ENCODE results near the gene PRDM10. TPM values are rescaled to one million over a fixed set of nuclear protein-coding genes. Genes with fewer than 3 reads are reported as not detected.
A peak's percentile ranks its signal among the peaks of the same experiment; 100 is the strongest.

Gene PRDM10
- total RNA-seq, 1 experiment from 2014 or later = 7.7 TPM

DNA sequence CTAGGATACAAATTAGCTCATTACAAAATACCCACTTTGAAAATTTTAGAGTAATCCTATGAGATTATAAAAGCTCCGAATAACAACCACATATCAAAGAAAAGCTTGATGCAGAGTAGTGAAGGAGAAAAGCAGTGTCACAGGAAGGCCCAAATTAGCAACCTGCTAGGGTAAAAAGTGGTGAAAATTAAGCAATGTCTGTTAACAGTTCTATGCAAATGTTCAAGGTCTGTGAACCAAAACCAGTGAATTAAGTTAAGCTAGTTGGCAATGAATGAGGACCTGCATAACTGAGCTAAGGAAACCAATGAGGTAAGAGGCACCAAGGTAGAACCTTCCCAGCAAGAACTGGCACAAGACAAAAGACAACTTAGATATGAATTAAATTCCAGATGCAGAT lies 29.6 kb downstream of the PRDM10 start:
- Histone ChIP-seq H3K79me1 (ENCODE audit: insufficient read depth, low read depth, low read length, poor library complexity, severe bottlenecking) (peaks cover 3% of the 10 kb centered on the region), H3K4ac (ENCODE audit: low read depth, low read length) (no peak overlapping the region), H4K91ac (ENCODE audit: insufficient read length, low read depth, low read length) (no peak overlapping the region), H3K14ac (ENCODE audit: insufficient read depth, low read length) (no peak overlapping the region), H2BK5ac (ENCODE audit: insufficient read length, low read length) (no peak overlapping the region), H2BK12ac (ENCODE audit: insufficient read length, low read depth, low read length) (no peak overlapping the region), H3K56ac (ENCODE audit: insufficient read length, low read depth, low read length) (no peak overlapping the region), H2BK15ac (ENCODE audit: low read depth, low read length) (no peak overlapping the region), H3K4me2 (ENCODE audit: insufficient read depth, insufficient read length, low read length) (no peak overlapping the region), H3K9me3 (ENCODE audit: control insufficient read depth, low read depth, low read length) (no peaks in the 10 kb centered on the region), H3T11ph (ENCODE audit: low read length) (no peak overlapping the region), H3K27ac (ENCODE audit: insufficient read length, low read depth, low read length) (no peak overlapping the region), H3K4me1 (ENCODE audit: insufficient read depth, low read length) (peaks cover 2% of the 10 kb centered on the region; the same call in 1 of the 2 replicates), H2BK20ac (ENCODE audit: low read depth, low read length, poor library complexity, severe bottlenecking) (no peak overlapping the region), H4K8ac (replicated peaks; ENCODE audit: insufficient read length, low read depth, low read length) (no peak overlapping the region), H2BK120ac (ENCODE audit: low read depth, low read length, poor library complexity, severe bottlenecking) (no peak overlapping the region), H3K27me3 (ENCODE audit: insufficient read depth, low read length) (no peaks in the 10 kb centered on the region), H2AFZ (ENCODE audit: low read length) (no peak overlapping the region), H3K79me2 (ENCODE audit: insufficient read depth, low read length) (no peaks in the 10 kb centered on the region; the same call in 1 of the 2 replicates), H3K9ac (ENCODE audit: extremely low read depth, insufficient read length, low read length) (no peak overlapping the region), H3K18ac (ENCODE audit: insufficient read length, low read depth, low read length) (no peak overlapping the region), H4K5ac (ENCODE audit: insufficient read length, low read depth, low read length) (no peak overlapping the region), H2AK5ac (ENCODE audit: insufficient read length, low read length) (no peak overlapping the region), H3K23ac (ENCODE audit: insufficient read length, low read depth, low read length) (no peak overlapping the region), H3K23me2 (ENCODE audit: insufficient read length, low read depth, low read length, poor library complexity, severe bottlenecking) (no peaks in the 10 kb centered on the region), H4K20me1 (ENCODE audit: control insufficient read depth, insufficient read depth, insufficient read length) (no peaks in the 10 kb centered on the region)
- TF ChIP-seq, protein P1, sequence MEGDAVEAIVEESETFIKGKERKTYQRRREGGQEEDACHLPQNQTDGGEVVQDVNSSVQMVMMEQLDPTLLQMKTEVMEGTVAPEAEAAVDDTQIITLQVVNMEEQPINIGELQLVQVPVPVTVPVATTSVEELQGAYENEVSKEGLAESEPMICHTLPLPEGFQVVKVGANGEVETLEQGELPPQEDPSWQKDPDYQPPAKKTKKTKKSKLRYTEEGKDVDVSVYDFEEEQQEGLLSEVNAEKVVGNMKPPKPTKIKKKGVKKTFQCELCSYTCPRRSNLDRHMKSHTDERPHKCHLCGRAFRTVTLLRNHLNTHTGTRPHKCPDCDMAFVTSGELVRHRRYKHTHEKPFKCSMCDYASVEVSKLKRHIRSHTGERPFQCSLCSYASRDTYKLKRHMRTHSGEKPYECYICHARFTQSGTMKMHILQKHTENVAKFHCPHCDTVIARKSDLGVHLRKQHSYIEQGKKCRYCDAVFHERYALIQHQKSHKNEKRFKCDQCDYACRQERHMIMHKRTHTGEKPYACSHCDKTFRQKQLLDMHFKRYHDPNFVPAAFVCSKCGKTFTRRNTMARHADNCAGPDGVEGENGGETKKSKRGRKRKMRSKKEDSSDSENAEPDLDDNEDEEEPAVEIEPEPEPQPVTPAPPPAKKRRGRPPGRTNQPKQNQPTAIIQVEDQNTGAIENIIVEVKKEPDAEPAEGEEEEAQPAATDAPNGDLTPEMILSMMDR (conservative IDR thresholded peaks at IDR 0.05) = no peak
- no peaks in the 10 kb centered on the region; the same call in 1 of the 2 replicates for H3K27me3 Mint-ChIP-seq (ENCODE audit: low read depth)
- no peak for DNase-seq
- no peaks in the 10 kb centered on the region for H3K9me3 Mint-ChIP-seq
- peaks cover 25 to 26% of the 10 kb centered on the region in 2 experiments for H3K4me1 Mint-ChIP-seq
- peak overlapping the region in 2 of 3 experiments; percentile 1 to 78; a peak in 3 of 7 replicates for H3K27ac Mint-ChIP-seq
- peaks cover 5 to 9% (median 8%) of the 10 kb centered on the region in 3 experiments; a peak in 3 of 7 replicates for H3K36me3 Mint-ChIP-seq (ENCODE audit: insufficient read depth in 1 of 3, low read depth in 3 of 3)
- WGBS (ENCODE audit: extremely low coverage, insufficient read length, low lambda C conversion rate) = no CpG with 5 or more reads among the region's 1 CpG
- H3K4me3 Mint-ChIP-seq = peak overlapping the region in 1 of 2 experiments; percentile 22; a peak in 1 of 5 replicates

Measured in H9 (cell line).